ENCODE measurements around the gene FOXJ2.
A peak's percentile ranks its signal among the peaks of the same experiment; 100 is the strongest.
"Not testable (repeated sequence)": the region's sequence is repeated elsewhere in the genome, so short reads cannot be mapped to it uniquely, and the experiment has no call there.

Gene FOXJ2

GRCh38 chr12:8069582-8069981, 37.1 kb downstream of the FOXJ2 start:
- no peak for DNase-seq

- not testable (repeated sequence) for DNase-seq
Observed at GRCh38 chr12:8071820-8072219, 39.3 kb downstream of the FOXJ2 start.

GRCh38 chr12:8075935-8076334, 43.4 kb downstream of the FOXJ2 start:
- no peak for DNase-seq

GRCh38 chr12:8076366-8076765, 43.9 kb downstream of the FOXJ2 start:
- no peak for DNase-seq

- DNase-seq: no peak
Observed at GRCh38 chr12:8077207-8077606, 44.7 kb downstream of the FOXJ2 start.

- DNase-seq: peak; percentile 52
Observed at GRCh38 chr12:8078398-8078797, 45.9 kb downstream of the FOXJ2 start.

GRCh38 chr12:8078916-8079315, 46.4 kb downstream of the FOXJ2 start:
- no peak for DNase-seq

- DNase-seq: no peak
Observed at GRCh38 chr12:8080120-8080519, 47.6 kb downstream of the FOXJ2 start.

GRCh38 chr12:8081251-8081920, 48.9 kb downstream of the FOXJ2 start:
- peak; percentile 14 for DNase-seq

GRCh38 chr12:8082808-8083100, 50.2 kb downstream of the FOXJ2 start:
- DNase-seq: no peak

- not testable (repeated sequence) for DNase-seq
Observed at GRCh38 chr12:8084351-8084750, 51.8 kb downstream of the FOXJ2 start.

- DNase-seq: no peak
Observed at GRCh38 chr12:8087666-8088065, 55.1 kb downstream of the FOXJ2 start.

GRCh38 chr12:8088574-8088973, 56.1 kb downstream of the FOXJ2 start:
- DNase-seq: peak; percentile 9

- not testable (repeated sequence) for DNase-seq
Observed at GRCh38 chr12:8089277-8089676, 56.8 kb downstream of the FOXJ2 start.

GRCh38 chr12:8089716-8090115, 57.2 kb downstream of the FOXJ2 start:
- no peak for DNase-seq

- no peak for DNase-seq
Observed at GRCh38 chr12:8093291-8093690, 60.8 kb downstream of the FOXJ2 start.

- no peak for DNase-seq
Observed at GRCh38 chr12:8096281-8096915, 63.9 kb downstream of the FOXJ2 start.

- no peak for DNase-seq
Observed at GRCh38 chr12:8099235-8099634, 66.7 kb downstream of the FOXJ2 start.

Measured in effector CD4-positive, alpha-beta T cell (primary cell).